Measurements from ENCODE around the gene DBX1. TPM values are rescaled to one million over a fixed set of nuclear protein-coding genes. Genes with fewer than 3 reads are reported as not detected.
A peak's percentile ranks its signal among the peaks of the same experiment; 100 is the strongest.

The DBX1 gene
- total RNA-seq, 1 donor from 2014 or later = not detected

DNA sequence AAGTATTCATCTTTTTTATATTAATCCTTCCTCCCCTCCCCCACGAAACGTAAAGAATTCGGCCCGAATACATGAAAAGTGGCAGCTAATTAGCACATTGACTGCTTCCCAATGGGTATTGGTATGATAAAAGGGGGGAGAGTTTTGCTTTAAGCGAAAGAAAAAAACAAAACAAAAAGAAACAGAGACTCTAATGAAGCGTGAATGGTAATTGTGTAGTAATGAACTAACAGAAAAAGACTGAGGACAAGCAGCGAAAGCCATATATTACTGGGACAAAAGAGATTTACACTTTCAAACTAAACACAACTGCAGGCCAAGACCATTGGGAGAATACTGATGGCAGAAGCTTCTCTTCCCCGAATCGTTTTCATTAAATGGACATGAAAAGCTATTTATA is 2.5 kb downstream of the DBX1 start:
- H3K4me1 Mint-ChIP-seq (ENCODE audit: low read depth, unreplicated experiment) = peaks cover 3% of the 10 kb centered on the region

GRCh38 chr11:20156876-20157613 is 3.2 kb downstream of the DBX1 start:
- Histone ChIP-seq H3K4me2 (ENCODE audit: low read length) (peak overlapping the region; percentile 33), H3K9ac (ENCODE audit: low read length) (no peak overlapping the region), H2AFZ (ENCODE audit: low read depth, low read length) (no peak overlapping the region), H3K4me3 (ENCODE audit: insufficient read depth, low read depth, low read length) (no peak overlapping the region), H3K79me2 (ENCODE audit: insufficient read depth, low read length) (no peaks in the 10 kb centered on the region), H3K27me3 (ENCODE audit: insufficient read depth, low read length) (peaks cover 78% of the 10 kb centered on the region), H3K9me3 (ENCODE audit: insufficient read depth, low read depth, low read length) (peaks cover 5% of the 10 kb centered on the region), H3K4me1 (ENCODE audit: insufficient read depth, low read length) (no peaks in the 10 kb centered on the region), H3K36me3 (ENCODE audit: insufficient read depth, low read length) (no peaks in the 10 kb centered on the region), H3K27ac (ENCODE audit: low read depth, low read length) (no peak overlapping the region), H4K20me1 (ENCODE audit: insufficient read depth, low read length) (peaks cover 13% of the 10 kb centered on the region)
- Mint-ChIP-seq H3K4me1 (ENCODE audit: low read depth, unreplicated experiment) (peaks cover 3% of the 10 kb centered on the region), H3K9me3 (ENCODE audit: unreplicated experiment) (peaks cover 37% of the 10 kb centered on the region), H3K36me3 (ENCODE audit: low read depth, unreplicated experiment) (peaks cover 9% of the 10 kb centered on the region), H3K4me3 (ENCODE audit: unreplicated experiment) (no peak overlapping the region), H3K27ac (ENCODE audit: unreplicated experiment) (no peak overlapping the region), H3K27me3 (ENCODE audit: low read depth, unreplicated experiment) (peaks cover 63% of the 10 kb centered on the region)
- DNase-seq (ENCODE audit: low read depth) (no peak), FAIRE-seq (no peak)
- TF ChIP-seq, protein P1, sequence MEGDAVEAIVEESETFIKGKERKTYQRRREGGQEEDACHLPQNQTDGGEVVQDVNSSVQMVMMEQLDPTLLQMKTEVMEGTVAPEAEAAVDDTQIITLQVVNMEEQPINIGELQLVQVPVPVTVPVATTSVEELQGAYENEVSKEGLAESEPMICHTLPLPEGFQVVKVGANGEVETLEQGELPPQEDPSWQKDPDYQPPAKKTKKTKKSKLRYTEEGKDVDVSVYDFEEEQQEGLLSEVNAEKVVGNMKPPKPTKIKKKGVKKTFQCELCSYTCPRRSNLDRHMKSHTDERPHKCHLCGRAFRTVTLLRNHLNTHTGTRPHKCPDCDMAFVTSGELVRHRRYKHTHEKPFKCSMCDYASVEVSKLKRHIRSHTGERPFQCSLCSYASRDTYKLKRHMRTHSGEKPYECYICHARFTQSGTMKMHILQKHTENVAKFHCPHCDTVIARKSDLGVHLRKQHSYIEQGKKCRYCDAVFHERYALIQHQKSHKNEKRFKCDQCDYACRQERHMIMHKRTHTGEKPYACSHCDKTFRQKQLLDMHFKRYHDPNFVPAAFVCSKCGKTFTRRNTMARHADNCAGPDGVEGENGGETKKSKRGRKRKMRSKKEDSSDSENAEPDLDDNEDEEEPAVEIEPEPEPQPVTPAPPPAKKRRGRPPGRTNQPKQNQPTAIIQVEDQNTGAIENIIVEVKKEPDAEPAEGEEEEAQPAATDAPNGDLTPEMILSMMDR (IDR thresholded peaks at IDR 0.05; ENCODE audit: insufficient read depth, low read depth, low read length) = no peak
- TF ChIP-seq EZH2 (IDR thresholded peaks at IDR 0.05; ENCODE audit: insufficient read depth, low read length) = peak; percentile 65

More for the DNA sequence above, 2.5 kb downstream of the DBX1 start:
- H3K9me3 Mint-ChIP-seq (ENCODE audit: unreplicated experiment) = peaks cover 38% of the 10 kb centered on the region
- FAIRE-seq = no peak
- peaks cover 9% of the 10 kb centered on the region for H3K36me3 Mint-ChIP-seq (ENCODE audit: low read depth, unreplicated experiment)
- Histone ChIP-seq H3K27me3 (ENCODE audit: insufficient read depth, low read length) (peaks cover 85% of the 10 kb centered on the region), H3K79me2 (ENCODE audit: insufficient read depth, low read length) (no peaks in the 10 kb centered on the region), H3K4me1 (ENCODE audit: insufficient read depth, low read length) (no peaks in the 10 kb centered on the region), H3K4me2 (ENCODE audit: low read length) (no peak overlapping the region), H3K9ac (ENCODE audit: low read length) (no peak overlapping the region), H4K20me1 (ENCODE audit: insufficient read depth, low read length) (peaks cover 13% of the 10 kb centered on the region), H3K36me3 (ENCODE audit: insufficient read depth, low read length) (no peaks in the 10 kb centered on the region), H2AFZ (ENCODE audit: low read depth, low read length) (no peak overlapping the region), H3K4me3 (ENCODE audit: insufficient read depth, low read depth, low read length) (no peak overlapping the region), H3K9me3 (ENCODE audit: insufficient read depth, low read depth, low read length) (peaks cover 5% of the 10 kb centered on the region), H3K27ac (ENCODE audit: low read depth, low read length) (no peak overlapping the region)
- no peak for DNase-seq (ENCODE audit: low read depth)
- no peak overlapping the region for H3K27ac Mint-ChIP-seq (ENCODE audit: unreplicated experiment)
- no peak for TF ChIP-seq EZH2 (IDR thresholded peaks at IDR 0.05; ENCODE audit: insufficient read depth, low read length)
- TF ChIP-seq, protein P1 (IDR thresholded peaks at IDR 0.05; ENCODE audit: insufficient read depth, low read depth, low read length) = no peak
- H3K27me3 Mint-ChIP-seq (ENCODE audit: low read depth, unreplicated experiment) = peaks cover 70% of the 10 kb centered on the region
- no peak overlapping the region for H3K4me3 Mint-ChIP-seq (ENCODE audit: unreplicated experiment)

- no peak for DNase-seq (ENCODE audit: low read depth)
- Mint-ChIP-seq H3K9me3 (ENCODE audit: unreplicated experiment) (peaks cover 31% of the 10 kb centered on the region), H3K4me1 (ENCODE audit: low read depth, unreplicated experiment) (peaks cover 3% of the 10 kb centered on the region), H3K27me3 (ENCODE audit: low read depth, unreplicated experiment) (peaks cover 56% of the 10 kb centered on the region), H3K27ac (ENCODE audit: unreplicated experiment) (no peak overlapping the region), H3K36me3 (ENCODE audit: low read depth, unreplicated experiment) (peaks cover 7% of the 10 kb centered on the region), H3K4me3 (ENCODE audit: unreplicated experiment) (no peak overlapping the region)
- Histone ChIP-seq H3K9me3 (ENCODE audit: insufficient read depth, low read depth, low read length) (peaks cover 5% of the 10 kb centered on the region), H2AFZ (ENCODE audit: low read depth, low read length) (no peak overlapping the region), H3K4me2 (ENCODE audit: low read length) (peak overlapping the region; percentile 26), H3K27me3 (ENCODE audit: insufficient read depth, low read length) (peaks cover 71% of the 10 kb centered on the region), H3K4me1 (ENCODE audit: insufficient read depth, low read length) (no peaks in the 10 kb centered on the region), H3K36me3 (ENCODE audit: insufficient read depth, low read length) (no peaks in the 10 kb centered on the region), H3K79me2 (ENCODE audit: insufficient read depth, low read length) (no peaks in the 10 kb centered on the region), H3K4me3 (ENCODE audit: insufficient read depth, low read depth, low read length) (no peak overlapping the region), H3K9ac (ENCODE audit: low read length) (no peak overlapping the region), H4K20me1 (ENCODE audit: insufficient read depth, low read length) (peaks cover 13% of the 10 kb centered on the region), H3K27ac (ENCODE audit: low read depth, low read length) (no peak overlapping the region)
- no peak for FAIRE-seq
- TF ChIP-seq, protein P1 (IDR thresholded peaks at IDR 0.05; ENCODE audit: insufficient read depth, low read depth, low read length) = no peak
- peak; percentile 97 for TF ChIP-seq EZH2 (IDR thresholded peaks at IDR 0.05; ENCODE audit: insufficient read depth, low read length)
Measured at GRCh38 chr11:20156280-20156875, 3.9 kb downstream of the DBX1 start.
